ENCODE data around the gene ABCC5.

Gene ABCC5

GRCh38 chr3:183931881-183932280 lies 85.8 kb downstream of the ABCC5 start:
- Histone ChIP-seq H3K4me2 (peak overlapping the region; percentile 73; the same call in 1 of the 2 replicates), H3K27ac (0 out of 2 replicates have a peak overlapping the region, but pooled peaks have one; percentile 60), H3K4me3 (no peak overlapping the region), H3K36me3 (peaks cover 54% of the 10 kb centered on the region), H3K9ac (no peak overlapping the region), H3K9me3 (no peaks in the 10 kb centered on the region), H3K4me1 (peaks cover 19% of the 10 kb centered on the region), H3K27me3 (no peaks in the 10 kb centered on the region), H4K20me1 (no peaks in the 10 kb centered on the region)
- no peak for TF ChIP-seq Cebpa-rat (IDR thresholded peaks at IDR 0.05)

DNA sequence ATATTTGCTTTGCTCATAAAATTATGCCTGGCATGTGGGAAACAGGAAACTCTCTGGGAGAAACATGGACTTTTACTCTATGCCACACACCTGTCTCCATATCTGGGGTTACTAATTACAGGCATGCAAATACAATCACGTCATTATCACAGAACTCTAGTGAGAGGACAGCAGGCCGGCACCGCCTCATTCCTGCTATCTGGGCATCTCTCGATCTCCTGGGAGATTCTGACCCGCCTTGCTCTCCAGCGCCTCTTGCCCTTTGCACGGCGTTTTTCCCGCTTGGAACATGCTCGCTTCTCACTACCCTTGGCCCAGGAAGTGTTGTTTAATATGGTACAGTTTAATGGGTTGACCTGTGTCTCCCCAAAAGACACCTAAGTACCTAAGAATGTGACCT lies 87.6 kb downstream of the ABCC5 start:
- Histone ChIP-seq H3K4me1 (peaks cover 19% of the 10 kb centered on the region), H3K4me2 (peak overlapping the region; percentile 73; the same call in 1 of the 2 replicates), H4K20me1 (no peaks in the 10 kb centered on the region), H3K4me3 (no peak overlapping the region), H3K9me3 (no peaks in the 10 kb centered on the region), H3K9ac (no peak overlapping the region), H3K36me3 (peaks cover 51% of the 10 kb centered on the region), H3K27me3 (no peaks in the 10 kb centered on the region), H3K27ac (peak overlapping the region; percentile 60; the same call in 1 of the 2 replicates)
- no peak for TF ChIP-seq Cebpa-rat (IDR thresholded peaks at IDR 0.05)

- Histone ChIP-seq H3K36me3 (peaks cover 61% of the 10 kb centered on the region), H3K4me2 (no peak overlapping the region), H3K9me3 (no peaks in the 10 kb centered on the region), H3K9ac (no peak overlapping the region), H3K27me3 (no peaks in the 10 kb centered on the region), H3K4me1 (peaks cover 19% of the 10 kb centered on the region), H3K4me3 (no peak overlapping the region), H4K20me1 (no peaks in the 10 kb centered on the region), H3K27ac (no peak overlapping the region)
- no peak for TF ChIP-seq Cebpa-rat (IDR thresholded peaks at IDR 0.05)
Observed at GRCh38 chr3:183927059-183927458, 90.6 kb downstream of the ABCC5 start.

- H3K4me2 ChIP-seq, result no peak overlapping the region
- no peak overlapping the region for H3K4me3 ChIP-seq
- no peaks in the 10 kb centered on the region for H4K20me1 ChIP-seq
- TF ChIP-seq Cebpa-rat (IDR thresholded peaks at IDR 0.05), result no peak
- H3K27me3 ChIP-seq, result no peaks in the 10 kb centered on the region
- no peaks in the 10 kb centered on the region for H3K4me1 ChIP-seq
- no peaks in the 10 kb centered on the region for H3K9me3 ChIP-seq
- H3K27ac ChIP-seq, result no peak overlapping the region
- no peak overlapping the region for H3K9ac ChIP-seq
- peaks cover 78% of the 10 kb centered on the region for H3K36me3 ChIP-seq
Observed at GRCh38 chr3:183924956-183925355, 92.7 kb downstream of the ABCC5 start.

DNA sequence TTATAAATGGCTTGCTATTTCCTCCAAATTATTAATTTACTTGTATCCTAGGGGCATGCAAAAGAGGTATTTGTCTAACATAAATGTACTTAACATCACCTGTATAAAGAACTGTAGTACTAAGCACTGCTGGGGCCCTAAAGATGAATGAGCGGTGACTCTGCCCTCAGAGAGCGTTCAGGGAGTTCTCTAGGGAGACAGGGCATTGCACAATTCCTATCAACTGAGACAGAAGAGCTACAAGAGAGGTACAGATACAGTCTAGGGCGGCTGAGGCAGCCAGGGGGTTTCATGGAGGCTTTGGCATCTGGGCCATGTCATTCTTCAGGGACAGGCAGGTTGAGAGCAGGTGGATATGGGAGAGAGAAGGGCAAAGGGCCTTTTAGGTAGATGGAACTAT lies 93.1 kb downstream of the ABCC5 start:
- H3K4me3 ChIP-seq, result no peak overlapping the region
- no peak overlapping the region for H3K4me2 ChIP-seq
- H3K36me3 ChIP-seq, result peaks cover 82% of the 10 kb centered on the region
- no peak for TF ChIP-seq Cebpa-rat (IDR thresholded peaks at IDR 0.05)
- H3K9me3 ChIP-seq, result no peaks in the 10 kb centered on the region
- no peak overlapping the region for H3K27ac ChIP-seq
- H4K20me1 ChIP-seq, result no peaks in the 10 kb centered on the region
- H3K4me1 ChIP-seq, result no peaks in the 10 kb centered on the region
- no peak overlapping the region for H3K9ac ChIP-seq
- no peaks in the 10 kb centered on the region for H3K27me3 ChIP-seq

DNA sequence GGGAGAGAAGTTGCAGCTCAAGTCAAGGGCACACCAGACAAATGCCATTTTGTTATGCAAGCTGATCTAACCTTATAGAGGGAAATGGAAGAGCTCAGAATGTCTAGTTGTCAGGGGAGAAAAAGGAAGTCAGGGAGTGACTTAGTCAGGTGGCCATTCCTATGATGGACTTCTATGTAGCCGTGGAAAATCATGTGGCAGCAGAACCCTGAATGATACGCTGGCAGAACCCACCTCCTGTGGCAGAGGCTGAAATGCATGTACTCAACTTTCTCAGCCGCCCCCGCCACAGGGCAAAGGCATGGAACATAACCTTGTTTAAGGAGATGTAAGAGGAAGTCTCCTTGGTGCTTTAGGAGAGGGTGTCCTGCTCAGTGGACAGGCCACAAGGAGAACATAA lies 95.3 kb downstream of the ABCC5 start:
- Histone ChIP-seq H3K27me3 (no peaks in the 10 kb centered on the region), H4K20me1 (no peaks in the 10 kb centered on the region), H3K9ac (no peak overlapping the region), H3K4me1 (no peaks in the 10 kb centered on the region), H3K4me2 (no peak overlapping the region), H3K9me3 (no peaks in the 10 kb centered on the region), H3K27ac (no peak overlapping the region), H3K4me3 (no peak overlapping the region), H3K36me3 (peaks cover 69% of the 10 kb centered on the region)
- TF ChIP-seq Cebpa-rat (IDR thresholded peaks at IDR 0.05), result no peak

DNA sequence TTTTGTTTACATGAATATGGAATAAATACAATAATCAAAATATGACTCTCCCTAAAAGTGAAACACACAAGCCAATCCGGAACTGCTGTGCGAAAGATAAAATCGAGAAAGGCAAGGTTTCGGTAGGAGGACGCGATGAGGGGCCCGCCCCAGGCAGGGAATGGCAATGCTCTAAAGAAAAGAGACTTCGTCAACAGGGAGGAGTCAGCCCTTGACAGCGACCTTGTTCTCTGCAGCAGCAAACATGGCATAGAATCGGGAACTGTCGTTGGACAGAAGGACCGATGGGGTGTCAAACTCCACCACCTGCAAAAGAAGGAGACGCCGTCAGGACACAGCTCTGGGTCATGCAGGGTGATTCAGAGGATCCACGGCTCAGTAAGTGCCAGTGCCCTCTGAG lies 96.6 kb downstream of the ABCC5 start:
- Histone ChIP-seq H4K20me1 (no peaks in the 10 kb centered on the region), H3K4me2 (no peak overlapping the region)

DNA sequence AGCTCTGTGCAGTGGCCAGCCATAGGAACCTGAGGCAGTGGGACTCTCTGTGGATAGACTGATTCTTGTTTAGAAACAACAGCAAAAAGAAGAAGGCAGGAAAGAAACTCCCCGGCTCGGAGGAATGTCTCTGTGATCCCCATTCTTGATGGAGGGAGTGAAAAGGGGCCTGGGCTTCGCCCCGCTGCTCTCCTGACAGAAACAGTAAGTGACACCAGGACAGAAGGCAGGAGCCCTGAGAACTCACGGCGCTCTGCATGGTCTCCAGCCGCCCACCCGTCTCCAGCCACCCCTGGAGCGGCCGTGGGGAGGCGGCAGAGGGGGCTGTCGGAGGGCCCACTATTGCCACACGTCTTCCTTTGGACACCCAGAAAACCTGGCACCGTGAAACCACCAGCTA lies 97.3 kb downstream of the ABCC5 start:
- H3K36me3 ChIP-seq, result peaks cover 53% of the 10 kb centered on the region
- no peaks in the 10 kb centered on the region for H3K9me3 ChIP-seq
- no peak overlapping the region for H3K9ac ChIP-seq
- no peak overlapping the region for H3K27ac ChIP-seq
- H3K27me3 ChIP-seq, result no peaks in the 10 kb centered on the region
- no peak overlapping the region for H3K4me3 ChIP-seq
- no peaks in the 10 kb centered on the region for H4K20me1 ChIP-seq
- H3K4me2 ChIP-seq, result no peak overlapping the region
- no peak for TF ChIP-seq Cebpa-rat (IDR thresholded peaks at IDR 0.05)
- H3K4me1 ChIP-seq, result no peaks in the 10 kb centered on the region

More for the DNA sequence above, 96.6 kb downstream of the ABCC5 start:
- no peaks in the 10 kb centered on the region for H3K27me3 ChIP-seq
- H3K27ac ChIP-seq, result no peak overlapping the region
- H3K9me3 ChIP-seq, result no peaks in the 10 kb centered on the region
- H3K36me3 ChIP-seq, result peaks cover 56% of the 10 kb centered on the region
- TF ChIP-seq Cebpa-rat (IDR thresholded peaks at IDR 0.05), result no peak
- no peak overlapping the region for H3K9ac ChIP-seq
- no peak overlapping the region for H3K4me3 ChIP-seq
- H3K4me1 ChIP-seq, result no peaks in the 10 kb centered on the region

GRCh38 chr3:183918178-183918577 lies 99.5 kb downstream of the ABCC5 start:
- Histone ChIP-seq H3K27me3 (no peaks in the 10 kb centered on the region), H3K9me3 (no peaks in the 10 kb centered on the region), H3K4me2 (no peak overlapping the region), H3K4me1 (no peaks in the 10 kb centered on the region), H3K27ac (no peak overlapping the region), H3K4me3 (no peak overlapping the region), H3K9ac (no peak overlapping the region), H3K36me3 (peaks cover 31% of the 10 kb centered on the region), H4K20me1 (no peaks in the 10 kb centered on the region)
- no peak for TF ChIP-seq Cebpa-rat (IDR thresholded peaks at IDR 0.05)

DNA sequence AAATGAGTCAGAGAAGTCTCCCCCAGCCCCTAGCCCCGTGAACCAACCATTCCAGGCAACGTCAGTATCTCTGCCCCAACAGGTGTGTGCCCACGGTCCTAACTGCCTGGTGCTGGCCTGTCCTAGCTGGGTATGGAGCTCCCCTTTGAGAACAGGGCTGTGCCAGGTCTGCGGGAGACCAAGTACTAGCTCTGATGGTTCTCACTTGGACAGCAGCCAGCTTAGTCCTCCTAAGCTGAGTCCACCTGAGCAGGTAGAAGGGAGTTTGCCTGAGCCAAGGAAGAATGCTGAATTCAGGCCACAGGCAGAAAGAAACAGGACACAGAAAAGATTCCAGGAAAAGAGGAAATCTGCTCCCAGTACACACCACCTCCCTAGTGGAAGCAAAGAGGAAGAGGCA lies 99.9 kb downstream of the ABCC5 start:
- no peak for TF ChIP-seq Cebpa-rat (IDR thresholded peaks at IDR 0.05)
- H3K4me3 ChIP-seq, result no peak overlapping the region
- no peak overlapping the region for H3K9ac ChIP-seq

DNA sequence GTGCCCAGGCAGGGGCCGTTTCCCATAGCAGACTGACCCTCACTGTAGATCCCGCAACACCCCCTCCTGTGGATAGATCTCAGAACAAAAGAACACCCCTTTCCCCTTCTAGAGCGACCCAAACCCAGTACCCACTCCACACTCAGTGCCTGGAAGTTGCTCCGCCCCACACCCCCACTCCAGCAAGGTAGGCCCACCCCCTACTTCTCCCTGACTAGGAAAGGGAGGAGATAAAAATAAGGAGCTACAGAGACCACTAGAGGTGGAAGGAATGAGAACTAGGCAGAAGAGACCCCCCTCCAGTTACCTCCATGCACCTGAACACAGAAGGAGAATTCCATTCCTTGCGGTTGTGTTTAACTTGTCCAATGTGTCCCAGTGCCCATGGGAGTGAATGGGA lies 102.8 kb downstream of the ABCC5 start:
- H3K36me3 ChIP-seq, result peaks cover 4% of the 10 kb centered on the region

More for the DNA sequence above, 99.9 kb downstream of the ABCC5 start:
- Histone ChIP-seq H3K36me3 (peaks cover 27% of the 10 kb centered on the region), H3K4me1 (no peaks in the 10 kb centered on the region), H4K20me1 (no peaks in the 10 kb centered on the region), H3K9me3 (no peaks in the 10 kb centered on the region), H3K4me2 (no peak overlapping the region), H3K27me3 (no peaks in the 10 kb centered on the region), H3K27ac (no peak overlapping the region)

More for the DNA sequence above, 102.8 kb downstream of the ABCC5 start:
- no peak overlapping the region for H3K4me2 ChIP-seq
- TF ChIP-seq Cebpa-rat (IDR thresholded peaks at IDR 0.05), result no peak
- H3K9ac ChIP-seq, result no peak overlapping the region
- no peak overlapping the region for H3K4me3 ChIP-seq
- no peak overlapping the region for H3K27ac ChIP-seq
- no peaks in the 10 kb centered on the region for H3K9me3 ChIP-seq
- H3K4me1 ChIP-seq, result no peaks in the 10 kb centered on the region
- no peaks in the 10 kb centered on the region for H4K20me1 ChIP-seq
- no peaks in the 10 kb centered on the region for H3K27me3 ChIP-seq

All from BLaER1 (cell line).